Measurements from ENCODE around the gene IMMT.
A peak's percentile ranks its signal among the peaks of the same experiment; 100 is the strongest.

Gene IMMT

GRCh38 chr2:86226636-86227520 is 31.6 kb upstream of the IMMT start:
- DNase-seq (ENCODE audit: low spot score), result no peak

GRCh38 chr2:86226070-86226469 is 30.8 kb upstream of the IMMT start:
- DNase-seq (ENCODE audit: low spot score), result no peak

GRCh38 chr2:86225581-86225980 is 30.3 kb upstream of the IMMT start:
- DNase-seq (ENCODE audit: low spot score), result peak; percentile 71

- no peak for DNase-seq (ENCODE audit: low spot score)
These were observed 29.5 kb upstream of the IMMT start for GRCh38 chr2:86224645-86225355.

GRCh38 chr2:86223927-86224560 is 28.8 kb upstream of the IMMT start:
- DNase-seq (ENCODE audit: low spot score), result peak; percentile 57

- DNase-seq (ENCODE audit: low spot score), result peak; percentile 68
These were observed 28.1 kb upstream of the IMMT start for GRCh38 chr2:86223140-86223926.

- no peak for DNase-seq (ENCODE audit: low spot score)
These were observed 25.9 kb upstream of the IMMT start for GRCh38 chr2:86221066-86221684.

GRCh38 chr2:86219896-86220295 is 24.6 kb upstream of the IMMT start:
- no peak for DNase-seq (ENCODE audit: low spot score)

GRCh38 chr2:86218124-86218523 is 22.9 kb upstream of the IMMT start:
- no peak for DNase-seq (ENCODE audit: low spot score)

GRCh38 chr2:86216575-86217555 is 21.6 kb upstream of the IMMT start:
- peak; percentile 74 for DNase-seq (ENCODE audit: low spot score)

- no peak for DNase-seq (ENCODE audit: low spot score)
These were observed 19.2 kb upstream of the IMMT start for GRCh38 chr2:86214503-86214832.

- no peak for DNase-seq (ENCODE audit: low spot score)
These were observed 18.6 kb upstream of the IMMT start for GRCh38 chr2:86213699-86214502.

GRCh38 chr2:86213056-86213455 is 17.8 kb upstream of the IMMT start:
- no peak for DNase-seq (ENCODE audit: low spot score)

GRCh38 chr2:86211796-86212188 is 16.5 kb upstream of the IMMT start:
- DNase-seq (ENCODE audit: low spot score), result no peak

- no peak for DNase-seq (ENCODE audit: low spot score)
These were observed 16.0 kb upstream of the IMMT start for GRCh38 chr2:86211033-86211795.

GRCh38 chr2:86204458-86204857 is 9.2 kb upstream of the IMMT start:
- no peak for DNase-seq (ENCODE audit: low spot score)

- DNase-seq (ENCODE audit: low spot score), result no peak
These were observed 8.4 kb upstream of the IMMT start for GRCh38 chr2:86203614-86204013.

GRCh38 chr2:86202702-86203101 is 7.4 kb upstream of the IMMT start:
- DNase-seq (ENCODE audit: low spot score), result no peak

- DNase-seq (ENCODE audit: low spot score), result no peak
These were observed 7.1 kb upstream of the IMMT start for GRCh38 chr2:86202336-86202692.
